T-helper 1 cell treated with Interleukin-12 subunit alpha and Interleukin-12 subunit beta and Interleukin-4 antibody, amounts not matched to agents 30 μg/mL and 1 μg/mL, for 36 hours (primary cell): ENCODE results near the gene GJB2.

Experiments used
- H3K27ac Mint-ChIP-seq: one replicate; pipeline ENCODE4 v1.8.0; 2021; ENCODE audit warnings: mild to moderate bottlenecking, mixed read lengths
- H3K27me3 Mint-ChIP-seq: one replicate; pipeline ENCODE4 v1.8.0; 2021; ENCODE audit warnings: low read depth, mixed read lengths
- H3K36me3 Mint-ChIP-seq: one replicate; pipeline ENCODE4 v1.8.0; 2021; ENCODE audit warnings: low read depth, mixed read lengths
- H3K4me1 Mint-ChIP-seq: one replicate; pipeline ENCODE4 v1.8.0; 2021; ENCODE audit warnings: low read depth, mixed read lengths
- H3K4me3 Mint-ChIP-seq: one replicate; pipeline ENCODE4 v1.8.0; 2021; ENCODE audit warnings: mild to moderate bottlenecking, moderate library complexity, mixed read lengths
- H3K9me3 Mint-ChIP-seq: one replicate; pipeline ENCODE4 v1.8.0; 2021; ENCODE audit warnings: mixed read lengths

The GJB2 gene

GRCh38 chr13:20144141-20144850, 48.4 kb downstream of the GJB2 start:
- H3K36me3 Mint-ChIP-seq = no peaks in the 10 kb centered on the region
- peaks cover 3% of the 10 kb centered on the region for H3K4me1 Mint-ChIP-seq
- H3K9me3 Mint-ChIP-seq = no peaks in the 10 kb centered on the region
- peaks cover 57% of the 10 kb centered on the region for H3K27me3 Mint-ChIP-seq
- H3K27ac Mint-ChIP-seq = no peak overlapping the region
- H3K4me3 Mint-ChIP-seq = no peak overlapping the region

GRCh38 chr13:20142927-20143480, 49.7 kb downstream of the GJB2 start:
- Mint-ChIP-seq H3K9me3 (no peaks in the 10 kb centered on the region), H3K4me1 (peaks cover 3% of the 10 kb centered on the region), H3K27me3 (peaks cover 64% of the 10 kb centered on the region), H3K4me3 (no peak overlapping the region), H3K27ac (no peak overlapping the region), H3K36me3 (no peaks in the 10 kb centered on the region)

GRCh38 chr13:20142023-20142926, 50.5 kb downstream of the GJB2 start:
- no peak overlapping the region for H3K27ac Mint-ChIP-seq
- H3K9me3 Mint-ChIP-seq = no peaks in the 10 kb centered on the region
- no peak overlapping the region for H3K4me3 Mint-ChIP-seq
- H3K36me3 Mint-ChIP-seq = no peaks in the 10 kb centered on the region
- H3K27me3 Mint-ChIP-seq = peaks cover 65% of the 10 kb centered on the region
- peaks cover 3% of the 10 kb centered on the region for H3K4me1 Mint-ChIP-seq

GRCh38 chr13:20141238-20142022, 51.3 kb downstream of the GJB2 start:
- no peak overlapping the region for H3K4me3 Mint-ChIP-seq
- H3K27ac Mint-ChIP-seq = no peak overlapping the region
- H3K4me1 Mint-ChIP-seq = peaks cover 3% of the 10 kb centered on the region
- no peaks in the 10 kb centered on the region for H3K9me3 Mint-ChIP-seq
- H3K27me3 Mint-ChIP-seq = peaks cover 60% of the 10 kb centered on the region
- H3K36me3 Mint-ChIP-seq = no peaks in the 10 kb centered on the region

GRCh38 chr13:20140487-20140886, 52.3 kb downstream of the GJB2 start:
- Mint-ChIP-seq H3K27me3 (peaks cover 60% of the 10 kb centered on the region), H3K4me3 (no peak overlapping the region), H3K27ac (no peak overlapping the region), H3K9me3 (no peaks in the 10 kb centered on the region), H3K4me1 (peaks cover 3% of the 10 kb centered on the region), H3K36me3 (no peaks in the 10 kb centered on the region)

GRCh38 chr13:20137875-20138274, 54.9 kb downstream of the GJB2 start:
- H3K27ac Mint-ChIP-seq = no peak overlapping the region
- H3K4me1 Mint-ChIP-seq = peaks cover 3% of the 10 kb centered on the region
- no peaks in the 10 kb centered on the region for H3K9me3 Mint-ChIP-seq
- no peak overlapping the region for H3K4me3 Mint-ChIP-seq
- H3K36me3 Mint-ChIP-seq = no peaks in the 10 kb centered on the region
- H3K27me3 Mint-ChIP-seq = peaks cover 52% of the 10 kb centered on the region
